HG03108 (cell line): ENCODE data around the gene RTF1.
"Not testable (repeated sequence)": the region's sequence is repeated elsewhere in the genome, so short reads cannot be mapped to it uniquely, and the experiment has no call there.

Source experiments
- ATAC-seq: cut with Tn5 transposase; IDR thresholded peaks from one replicate; pipeline ENCODE4 v1.9.1; 2021; ENCODE audit warnings: moderate library complexity; ENCODE audit not compliant: unreplicated experiment

RTF1 gene

DNA sequence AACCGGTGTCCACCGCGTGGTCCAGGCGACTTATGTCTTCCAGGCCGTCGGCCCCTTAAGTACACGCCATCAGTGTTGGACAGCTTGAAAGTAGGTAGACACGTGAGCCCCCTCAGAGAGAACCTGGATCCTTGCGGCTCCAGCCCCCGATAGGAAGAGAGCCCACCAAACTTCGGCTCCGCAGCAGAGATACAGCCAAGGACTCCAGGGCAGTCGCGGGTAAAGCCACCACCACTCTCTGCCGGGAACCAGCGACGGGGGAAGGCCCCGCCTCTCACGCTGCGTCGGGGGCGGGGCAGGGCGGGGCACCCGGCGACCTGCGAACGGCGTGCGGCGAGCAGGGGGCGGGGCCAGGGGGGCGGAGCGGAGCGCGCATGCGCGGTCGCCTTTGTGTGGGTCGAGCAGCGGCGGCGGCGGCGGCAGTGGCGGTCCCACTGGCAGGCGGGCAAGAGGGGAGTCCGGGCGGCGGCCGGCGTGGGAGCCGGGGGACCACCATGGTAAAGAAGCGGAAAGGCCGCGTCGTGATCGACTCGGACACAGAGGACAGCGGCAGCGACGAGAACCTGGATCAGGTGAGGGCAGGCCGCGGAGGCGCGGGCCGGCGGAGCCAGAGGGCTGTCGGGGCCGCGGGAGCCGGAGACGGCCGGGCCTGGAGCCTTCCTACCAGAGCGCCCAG is at the start of gene RTF1:
TSS of gene RTF1 (plus strand) at position 354 of the 676 bp plus-strand sequence. CDS start at position 375, 21 bp downstream.
- ATAC-seq = peak; percentile 68

DNA sequence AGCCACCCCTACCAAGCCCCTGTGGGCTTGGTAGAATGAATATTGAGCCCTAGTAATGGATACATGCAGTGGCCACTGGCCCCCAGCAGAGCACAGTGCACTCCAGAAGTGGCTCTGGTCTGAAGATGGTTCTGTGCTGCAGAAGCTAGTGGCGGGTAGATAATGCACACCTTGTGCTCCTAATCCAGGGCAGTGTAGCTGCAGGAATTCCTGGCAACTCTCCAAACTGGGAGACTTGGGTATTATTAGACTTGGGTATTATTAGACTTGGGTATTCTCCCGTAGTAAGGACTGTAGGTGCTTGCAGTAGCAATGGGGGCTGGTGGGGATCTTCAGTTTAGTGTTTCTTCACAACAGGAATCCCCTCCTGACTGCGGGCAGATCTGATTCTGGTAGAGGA is 49.5 kb upstream of the RTF1 start:
- ATAC-seq = no peak

DNA sequence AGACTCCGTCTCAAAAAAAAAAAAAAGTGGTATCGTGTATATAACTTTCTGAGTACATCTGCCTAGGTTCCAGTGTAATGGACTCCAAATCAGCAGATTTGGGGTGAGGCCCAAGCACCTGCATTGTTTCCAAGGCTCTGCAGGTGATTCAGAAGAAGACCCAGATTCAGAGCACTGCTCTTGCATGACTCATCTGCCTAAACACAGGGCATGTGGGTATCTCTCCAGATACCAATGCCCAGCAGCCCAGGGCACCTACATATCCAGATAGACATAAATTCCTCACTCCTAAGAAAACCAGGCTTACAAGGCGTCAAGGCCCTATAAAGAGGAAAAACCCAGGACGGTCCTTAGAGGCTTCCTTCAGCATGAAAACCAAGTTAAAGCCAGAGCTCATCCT is 38.9 kb upstream of the RTF1 start:
- no peak for ATAC-seq

DNA sequence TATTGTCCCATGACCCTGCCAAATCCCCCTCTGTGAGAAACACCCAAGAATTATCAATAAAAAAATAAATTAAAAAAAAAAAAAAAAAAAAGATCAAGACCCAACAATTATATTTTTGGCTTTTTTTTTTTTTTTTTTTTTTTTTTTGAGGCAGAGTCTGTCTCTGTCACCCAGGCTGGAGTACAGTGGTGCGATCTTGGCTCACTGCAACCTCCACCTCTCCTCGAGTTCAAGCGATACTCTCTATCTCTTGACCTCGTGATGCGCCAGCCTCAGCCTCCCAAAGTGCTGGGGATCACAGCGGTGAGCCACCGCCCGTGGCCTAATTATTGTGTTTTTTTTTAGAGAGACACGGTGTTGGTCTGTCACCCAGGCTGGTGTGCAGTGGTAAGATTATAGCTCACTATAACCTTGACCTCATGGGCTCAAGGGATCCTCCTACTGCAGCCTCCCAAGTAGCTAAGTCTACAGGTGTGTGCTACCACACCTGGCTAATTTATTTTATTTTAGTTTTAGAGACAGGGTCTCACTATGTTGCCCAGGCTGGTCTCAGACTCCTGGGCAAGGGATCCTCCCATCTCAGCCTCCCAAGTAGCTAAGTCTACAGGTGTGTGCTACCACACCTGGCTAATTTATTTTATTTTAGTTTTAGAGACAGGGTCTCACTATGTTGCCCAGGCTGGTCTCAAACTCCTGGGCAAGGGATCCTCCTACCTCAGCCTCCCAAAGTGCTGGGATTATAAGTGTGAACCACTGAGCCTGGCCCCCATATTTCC is 32.7 kb upstream of the RTF1 start:
- ATAC-seq = not testable (repeated sequence)

DNA sequence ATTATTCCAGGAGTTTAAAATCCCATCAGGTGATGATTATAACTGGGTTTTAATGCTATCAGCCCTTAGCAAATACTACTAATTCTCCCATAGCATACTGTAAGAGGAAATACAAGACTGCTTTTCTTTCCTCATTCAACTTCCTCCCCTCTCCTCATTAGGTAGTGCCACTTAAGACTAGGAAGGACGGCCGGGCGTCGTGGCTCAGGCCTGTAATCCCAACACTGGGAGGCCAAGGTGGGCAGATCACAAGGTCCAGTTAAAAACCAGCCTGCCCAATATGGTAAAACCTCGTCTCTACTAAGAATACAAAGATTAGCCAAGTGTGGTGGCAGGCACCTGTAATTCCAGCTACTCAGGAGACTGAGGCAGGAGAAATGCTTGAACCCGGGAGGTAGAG is 29.2 kb upstream of the RTF1 start:
- no peak for ATAC-seq

DNA sequence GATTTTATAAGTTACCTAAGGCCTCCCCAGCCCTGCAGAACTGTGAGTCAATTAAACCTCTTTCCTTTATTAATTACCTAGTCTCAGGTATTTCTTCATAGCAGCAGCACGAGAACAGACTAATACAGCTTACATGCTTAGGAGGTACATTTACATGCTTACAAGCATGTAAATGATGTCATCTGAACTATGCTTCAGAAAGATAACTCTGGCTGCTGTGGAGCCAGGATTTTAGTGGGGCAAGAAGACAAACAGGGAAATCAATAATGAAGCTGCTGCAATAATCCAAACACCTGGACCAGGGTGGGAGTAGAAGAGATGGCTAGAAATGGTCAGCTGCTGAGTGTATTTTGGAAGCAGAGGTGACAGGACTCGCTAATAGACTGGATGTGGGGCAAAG is 24.2 kb upstream of the RTF1 start:
- no peak for ATAC-seq

DNA sequence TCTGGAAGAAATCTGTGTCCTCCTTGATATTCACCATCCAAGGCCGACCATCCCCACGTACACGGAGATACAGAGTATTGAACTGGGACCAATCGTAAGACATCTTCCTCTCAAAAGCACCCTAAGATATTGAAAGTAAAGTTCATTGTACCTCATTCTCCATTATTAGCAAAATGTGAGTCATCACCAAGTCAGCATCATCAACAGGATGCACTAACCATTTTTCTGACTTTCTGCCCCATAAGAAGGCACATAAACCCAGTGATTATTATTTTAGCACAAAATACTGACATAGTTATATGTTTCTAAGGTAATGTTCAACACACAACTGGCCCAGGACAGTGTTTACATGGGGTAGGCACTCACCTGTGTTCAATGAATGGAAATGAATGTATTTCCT is 22.0 kb upstream of the RTF1 start:
- no peak for ATAC-seq

DNA sequence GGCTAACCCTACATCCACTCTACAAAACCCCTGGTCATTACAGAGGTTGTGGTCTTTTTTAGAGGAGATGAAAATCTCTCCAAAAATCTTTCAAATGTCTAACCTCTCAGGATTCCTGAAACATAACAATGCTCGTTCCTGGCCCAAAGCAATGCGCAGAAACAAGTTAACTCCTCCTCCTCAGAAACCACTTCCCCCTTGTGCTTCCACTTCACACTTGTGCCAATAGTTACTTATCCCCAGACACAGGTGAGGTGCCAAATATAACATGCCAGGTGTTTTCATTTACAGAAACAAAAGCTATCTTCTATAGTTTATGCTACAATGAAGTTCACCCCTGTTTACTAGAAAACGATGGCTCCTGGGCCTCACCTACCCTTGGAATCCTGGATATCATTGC is 20.8 kb upstream of the RTF1 start:
- ATAC-seq = no peak

DNA sequence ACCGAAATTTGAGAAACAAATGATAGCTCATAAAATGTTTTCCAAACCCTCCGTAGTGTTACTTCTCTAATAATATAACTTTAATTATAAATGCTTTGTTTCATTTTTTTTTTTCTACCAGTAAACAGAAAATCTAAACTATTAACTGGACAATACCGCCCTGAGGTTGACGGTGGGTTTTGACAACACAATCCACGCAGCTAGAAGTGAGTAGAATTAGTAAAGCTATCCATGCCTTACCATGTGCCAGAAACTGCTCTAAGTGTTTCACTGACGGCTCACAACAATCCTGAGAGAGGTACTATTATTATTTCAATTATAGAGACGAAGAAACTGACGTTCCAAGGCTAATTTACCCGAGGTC is 15.0 kb upstream of the RTF1 start:
- ATAC-seq = peak; percentile 6

DNA sequence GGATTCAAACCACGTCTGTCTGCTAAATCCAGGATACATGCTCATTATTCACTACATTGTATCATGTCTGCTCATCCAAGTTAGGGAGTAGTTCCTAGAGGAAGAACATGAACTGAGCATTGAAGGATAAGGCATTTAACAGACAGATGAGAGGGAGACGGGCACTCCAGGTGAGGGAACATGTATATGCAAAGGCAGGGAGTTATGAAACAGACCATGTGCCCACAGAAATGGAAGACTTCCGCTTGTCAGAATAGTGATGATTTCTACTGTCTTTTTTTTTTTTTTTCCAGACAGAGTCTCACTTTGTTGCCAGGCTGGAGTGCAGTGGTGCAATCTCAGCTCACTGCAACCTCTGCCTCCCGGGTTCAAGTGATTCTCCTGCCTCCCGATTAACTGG is 9.6 kb upstream of the RTF1 start:
- ATAC-seq = no peak

DNA sequence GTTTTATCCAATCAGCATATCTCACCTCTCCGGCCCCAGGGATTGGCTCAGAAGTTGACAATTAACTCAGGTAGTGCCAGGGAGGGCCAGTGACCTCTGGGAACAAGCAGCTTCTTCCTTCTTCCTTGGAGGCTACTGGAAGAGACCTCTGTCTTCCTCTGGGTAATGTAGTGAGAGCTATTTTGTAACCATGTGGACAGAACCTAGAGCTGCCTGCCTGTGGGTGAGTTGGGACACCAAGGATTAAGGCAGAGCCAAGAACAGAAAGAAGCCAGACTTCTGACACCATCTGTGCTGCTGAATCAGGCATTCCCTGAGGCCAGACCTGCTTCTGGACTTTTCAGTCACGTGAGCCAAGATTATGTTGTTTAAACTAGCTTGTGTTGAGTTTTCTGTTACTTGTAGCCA is 8.7 kb upstream of the RTF1 start:
- no peak for ATAC-seq

DNA sequence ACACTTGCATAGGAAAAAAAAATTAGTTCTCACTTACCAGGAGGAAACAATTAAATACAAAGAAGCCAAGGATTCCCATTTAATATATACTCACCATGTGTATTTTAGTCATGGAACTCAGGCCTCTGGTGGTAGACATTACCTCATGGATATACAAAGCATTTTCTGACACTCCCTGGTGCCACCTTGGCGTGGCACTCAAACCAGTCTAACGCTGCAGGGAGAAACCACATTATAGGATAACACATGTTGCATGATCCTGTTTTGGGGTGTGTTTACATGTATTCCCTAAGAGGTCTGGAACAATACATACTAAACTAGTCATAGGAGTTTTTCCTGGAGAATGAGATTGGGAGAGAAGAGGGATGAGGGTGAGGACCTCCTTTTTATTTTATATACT is 5.9 kb upstream of the RTF1 start:
- no peak for ATAC-seq

DNA sequence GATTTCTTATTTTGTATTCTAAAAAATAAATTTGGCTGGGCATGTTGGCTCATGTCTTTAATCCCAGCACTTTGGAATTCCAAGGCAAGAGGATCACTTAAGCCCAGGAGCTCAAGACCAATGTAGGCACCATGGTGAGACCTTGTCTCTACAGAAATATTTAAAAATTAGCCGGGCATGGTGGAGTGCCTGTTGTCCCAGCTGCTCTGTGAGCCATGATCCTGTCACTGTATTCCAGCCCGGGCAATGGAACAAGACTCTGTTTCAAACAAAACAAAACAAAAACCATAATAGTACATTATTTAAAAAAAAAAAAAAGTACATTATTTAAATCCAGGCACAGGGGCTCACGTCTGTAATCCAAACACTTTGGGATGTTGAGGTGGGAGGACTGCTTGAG is 5.5 kb upstream of the RTF1 start:
- no peak for ATAC-seq

DNA sequence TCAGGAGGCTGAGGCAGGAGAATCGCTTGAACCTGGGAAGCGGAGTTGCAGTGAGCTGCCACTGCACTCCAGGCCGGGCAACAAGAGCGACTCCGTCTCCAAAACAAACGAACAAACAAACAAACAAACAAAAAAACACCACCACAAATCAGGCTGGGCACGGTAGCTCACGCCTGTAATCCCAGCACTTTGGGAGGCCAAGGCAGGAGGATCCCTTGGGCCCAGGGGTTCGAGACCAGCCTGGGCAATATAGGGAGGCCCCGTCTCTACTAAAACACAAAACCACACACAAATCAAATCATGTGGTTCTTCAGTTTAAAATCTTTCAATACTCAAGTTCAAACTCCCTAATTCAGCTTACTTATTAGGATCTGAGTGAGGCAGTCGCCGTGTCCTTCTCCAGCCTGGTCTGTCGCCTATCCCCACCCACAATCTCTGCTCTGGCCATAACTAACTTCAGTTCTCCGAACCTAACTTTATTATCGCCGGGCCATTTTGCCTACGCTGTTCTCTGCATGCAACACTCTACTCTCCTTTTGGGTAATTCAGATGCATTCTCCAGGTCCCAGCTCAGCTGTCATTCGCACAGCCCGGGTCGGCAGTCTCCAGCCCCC is 660 bp upstream of the RTF1 start:
- ATAC-seq = peak; percentile 4

DNA sequence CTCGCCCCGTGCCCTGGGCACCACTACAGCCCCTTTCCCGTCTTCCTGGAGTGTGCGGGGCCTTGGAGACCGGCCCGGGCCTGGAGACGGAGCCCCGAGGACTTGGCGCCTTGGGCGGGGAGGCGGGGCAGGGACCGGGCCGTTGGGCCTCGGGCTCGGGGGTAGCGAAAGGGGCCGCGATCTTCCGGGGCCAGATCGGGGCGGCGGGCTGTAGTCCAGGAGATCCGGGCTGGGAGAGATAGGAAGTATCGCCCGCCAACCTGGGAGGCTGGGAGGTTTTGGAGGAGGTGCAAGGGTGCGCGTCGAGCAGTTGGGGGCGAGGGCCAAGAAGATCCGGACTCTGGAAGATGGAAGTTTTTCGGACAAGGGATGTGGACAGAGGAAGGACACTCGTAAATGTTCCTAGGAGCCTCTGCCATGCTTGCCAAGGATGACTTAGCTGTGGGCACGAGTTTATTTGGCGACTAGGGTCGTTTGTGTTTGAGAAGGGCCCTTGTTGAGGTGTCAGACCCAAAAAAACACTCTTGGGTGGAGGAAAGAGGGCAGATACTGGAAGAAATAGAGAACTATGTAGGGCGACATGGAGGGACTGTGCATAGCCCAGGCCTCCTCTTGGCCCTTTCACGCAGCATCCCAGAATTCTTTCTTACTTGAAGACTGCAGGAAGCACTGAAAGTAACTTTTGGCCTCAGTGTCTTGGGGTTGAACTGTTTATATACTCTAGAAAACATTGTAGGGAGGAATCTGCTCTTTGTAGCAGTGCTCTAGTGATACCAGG is 712 bp downstream of the RTF1 start:
- peak; percentile 38 for ATAC-seq

DNA sequence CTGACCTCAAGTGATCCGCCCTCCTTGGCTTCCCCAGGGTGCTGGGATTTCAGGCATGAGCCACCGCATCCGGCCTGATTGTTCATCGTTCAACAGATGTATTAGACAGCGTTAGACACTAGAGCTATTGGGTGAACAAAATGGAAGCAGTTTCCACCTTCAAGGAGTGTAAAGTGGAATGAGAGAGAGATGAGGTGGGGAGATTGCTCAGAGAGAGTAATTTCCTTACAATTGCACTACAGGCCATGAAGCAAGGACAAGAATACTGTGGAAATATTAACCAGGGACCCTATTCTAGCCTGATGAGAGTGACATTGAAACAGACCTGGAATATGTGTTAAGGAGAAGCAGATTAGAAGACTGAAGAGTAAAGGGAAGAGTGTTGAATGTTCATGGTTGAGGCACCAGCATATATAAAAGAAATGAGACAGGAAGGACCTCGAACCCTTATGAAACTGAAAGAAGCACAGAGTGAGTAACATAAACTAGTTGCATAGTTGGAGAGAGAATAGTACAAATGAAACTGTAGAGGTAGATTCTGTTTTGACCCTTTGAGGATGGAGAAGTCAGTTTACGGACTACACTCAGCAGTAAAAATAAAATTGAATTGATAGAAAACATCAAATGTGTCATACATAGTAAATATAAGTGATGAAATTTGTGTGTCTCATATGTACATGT is 7.2 kb downstream of the RTF1 start:
- peak; percentile 89 for ATAC-seq

DNA sequence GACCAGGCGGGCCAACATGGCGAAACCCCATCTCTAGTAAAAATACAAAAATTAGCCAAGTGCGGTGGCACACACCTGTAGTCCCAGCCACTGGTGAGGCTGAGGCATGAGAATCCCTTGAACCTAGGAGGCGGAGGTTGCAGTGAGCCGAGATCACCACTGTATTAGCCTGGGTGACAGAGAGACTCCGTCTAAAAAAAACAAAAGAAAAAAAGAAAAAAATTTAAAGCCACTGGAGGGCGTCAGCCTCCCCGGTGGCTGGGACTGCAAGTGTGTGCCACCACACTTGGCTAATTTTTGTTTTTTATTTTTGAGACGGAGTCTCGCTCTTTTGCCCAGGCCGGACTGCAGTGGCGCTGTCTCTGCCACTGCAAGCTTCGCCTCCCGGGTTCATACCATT is 7.9 kb downstream of the RTF1 start:
- ATAC-seq = no peak

DNA sequence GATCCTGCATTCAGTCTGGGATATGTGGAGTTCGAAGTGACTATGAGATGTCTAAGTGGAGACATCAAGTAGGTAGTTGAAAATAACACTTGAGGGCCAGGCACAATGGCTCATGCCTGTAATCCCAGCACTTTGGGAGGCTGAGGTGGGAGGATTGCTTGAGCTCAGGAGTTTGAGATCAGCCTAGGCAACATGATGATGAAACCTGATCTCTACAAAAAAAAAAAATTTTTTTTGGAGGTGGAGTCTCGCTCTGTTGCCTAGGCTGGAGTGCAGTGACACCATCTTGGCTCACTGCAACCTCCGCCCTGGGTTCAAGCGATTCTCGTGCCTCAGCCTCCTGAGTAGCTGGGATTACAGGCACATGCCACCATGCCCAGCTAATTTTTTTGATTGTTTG is 9.0 kb downstream of the RTF1 start:
- ATAC-seq = not testable (repeated sequence)

DNA sequence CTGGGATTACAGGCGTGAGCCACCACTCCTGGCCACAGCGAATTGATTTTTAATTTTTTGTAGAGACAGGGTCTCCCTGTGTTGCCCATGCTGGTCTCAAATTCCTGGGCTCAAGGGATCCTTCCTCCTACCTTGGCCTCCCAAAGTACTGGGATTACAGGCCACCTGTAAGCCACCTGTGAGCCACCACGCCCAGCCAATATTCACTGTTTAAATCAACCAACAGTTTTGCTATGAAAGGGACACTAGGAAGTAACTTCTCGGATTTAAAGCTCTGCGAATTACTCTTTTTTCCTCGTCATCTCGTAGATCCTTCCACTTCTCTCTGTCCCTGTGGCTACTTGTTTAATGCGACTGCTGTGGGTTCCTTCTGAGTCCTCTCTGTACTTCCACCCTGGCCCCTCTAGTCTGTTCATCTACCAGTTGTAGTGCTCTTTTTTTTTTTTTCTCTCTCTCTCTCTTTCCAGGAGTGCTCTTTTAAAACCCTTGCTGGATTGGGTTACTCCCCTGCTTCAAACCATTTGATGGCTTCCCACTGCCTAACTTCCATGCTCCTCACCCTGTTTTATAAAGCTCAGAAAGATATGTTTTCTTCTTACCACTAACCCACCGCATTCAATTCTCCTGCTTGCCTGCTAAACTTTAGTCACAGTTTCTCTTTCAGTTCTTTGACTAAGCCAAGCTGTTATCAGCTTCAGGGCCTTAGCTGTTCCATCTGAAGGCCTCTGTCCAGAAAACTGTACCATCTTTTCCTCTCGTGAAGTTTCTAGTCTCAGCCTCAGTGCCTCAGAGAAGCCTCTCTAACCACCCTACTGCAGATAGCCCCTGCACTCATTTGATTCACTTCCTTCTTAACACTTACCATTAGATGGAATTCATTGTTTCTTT is 12.4 kb downstream of the RTF1 start:
- ATAC-seq = peak; percentile 86
